Bronchial epithelial cell (primary cell): ENCODE data around the gene ZRANB3. TPM values are rescaled to one million over a fixed set of nuclear protein-coding genes. Genes with fewer than 3 reads are reported as not detected.

Source experiments
- DNase-seq: peaks from one replicate; pipeline ENCODE4 v3.0.0-alpha.2; 2010; ENCODE audit warnings: low read depth
- FAIRE-seq: peaks from 2 replicates; lab custom pipeline; 2011; peaks lifted over from hg19 to GRCh38; lab: Jason Lieb, UNC
- H3K27me3 ChIP-seq: 2 replicates; pipeline ENCODE4 v1.5.1; 2011; ENCODE audit warnings: low read length; ENCODE audit not compliant: control insufficient read depth, insufficient read depth
- H3K36me3 ChIP-seq: 2 replicates; pipeline ENCODE4 v1.5.1; 2011; ENCODE audit warnings: low read length; ENCODE audit not compliant: control insufficient read depth, insufficient read depth
- H3K4me3 ChIP-seq: 2 replicates; pipeline ENCODE4 v1.5.1; 2011; ENCODE audit warnings: mild to moderate bottlenecking, low read depth, low read length, control low read depth
- total RNA-seq: library from RNA; depleted of rRNA; stranded (reverse); fragments of >200 nt; gene quantifications from 2 replicates; pipeline ENCODE4 v1.2.1, GENCODE V29; 2014
- TF ChIP-seq, protein P1 (sequence below): IDR thresholded peaks from 2 replicates; pipeline ENCODE4 v1.5.1; 2011; ENCODE audit warnings: mild to moderate bottlenecking, moderate library complexity, low read length, control low read depth, inconsistent platforms; ENCODE audit not compliant: insufficient read depth, severe bottlenecking

The ZRANB3 gene
- total RNA-seq, 1 donor from 2014 or later, result 5.5 TPM

DNA sequence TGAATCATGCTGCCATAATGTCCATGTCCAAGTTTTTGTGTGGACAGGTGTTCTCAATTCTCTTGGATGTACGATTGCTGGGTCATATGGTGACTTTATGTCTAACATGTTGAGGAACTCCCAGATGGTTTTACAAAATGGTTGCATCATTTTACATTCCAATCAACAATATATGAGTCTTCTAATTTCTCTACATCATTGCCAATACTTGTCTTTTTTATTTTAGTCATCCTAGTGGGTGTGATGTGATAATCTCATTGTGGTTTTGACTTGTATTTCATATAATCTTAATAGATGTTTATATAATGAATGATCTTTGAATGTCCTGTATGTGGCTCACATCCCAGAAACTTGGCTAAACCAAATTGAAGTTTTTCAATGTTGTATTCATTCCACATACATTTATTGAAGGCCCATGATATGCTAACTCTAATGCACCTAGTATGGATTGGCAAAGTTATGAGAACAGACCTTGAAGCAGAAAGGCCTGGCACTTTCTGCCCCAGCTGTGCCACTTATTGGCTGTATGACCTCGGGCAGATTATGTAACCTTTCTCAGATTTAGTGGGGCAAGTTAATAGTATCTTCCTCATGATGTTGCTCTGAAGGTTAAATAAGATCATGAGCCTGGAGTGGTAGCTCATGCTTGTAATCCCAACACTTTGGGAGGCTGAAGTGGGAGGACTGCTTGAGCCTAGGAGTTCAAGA, 273.5 kb downstream of the ZRANB3 start:
- TF ChIP-seq, protein P1, sequence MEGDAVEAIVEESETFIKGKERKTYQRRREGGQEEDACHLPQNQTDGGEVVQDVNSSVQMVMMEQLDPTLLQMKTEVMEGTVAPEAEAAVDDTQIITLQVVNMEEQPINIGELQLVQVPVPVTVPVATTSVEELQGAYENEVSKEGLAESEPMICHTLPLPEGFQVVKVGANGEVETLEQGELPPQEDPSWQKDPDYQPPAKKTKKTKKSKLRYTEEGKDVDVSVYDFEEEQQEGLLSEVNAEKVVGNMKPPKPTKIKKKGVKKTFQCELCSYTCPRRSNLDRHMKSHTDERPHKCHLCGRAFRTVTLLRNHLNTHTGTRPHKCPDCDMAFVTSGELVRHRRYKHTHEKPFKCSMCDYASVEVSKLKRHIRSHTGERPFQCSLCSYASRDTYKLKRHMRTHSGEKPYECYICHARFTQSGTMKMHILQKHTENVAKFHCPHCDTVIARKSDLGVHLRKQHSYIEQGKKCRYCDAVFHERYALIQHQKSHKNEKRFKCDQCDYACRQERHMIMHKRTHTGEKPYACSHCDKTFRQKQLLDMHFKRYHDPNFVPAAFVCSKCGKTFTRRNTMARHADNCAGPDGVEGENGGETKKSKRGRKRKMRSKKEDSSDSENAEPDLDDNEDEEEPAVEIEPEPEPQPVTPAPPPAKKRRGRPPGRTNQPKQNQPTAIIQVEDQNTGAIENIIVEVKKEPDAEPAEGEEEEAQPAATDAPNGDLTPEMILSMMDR, result no peak
- H3K36me3 ChIP-seq, result no peaks in the 10 kb centered on the region
- no peaks in the 10 kb centered on the region for H3K27me3 ChIP-seq
- H3K4me3 ChIP-seq, result no peak overlapping the region
- no peak for FAIRE-seq
- peak; percentile 95 for DNase-seq

DNA sequence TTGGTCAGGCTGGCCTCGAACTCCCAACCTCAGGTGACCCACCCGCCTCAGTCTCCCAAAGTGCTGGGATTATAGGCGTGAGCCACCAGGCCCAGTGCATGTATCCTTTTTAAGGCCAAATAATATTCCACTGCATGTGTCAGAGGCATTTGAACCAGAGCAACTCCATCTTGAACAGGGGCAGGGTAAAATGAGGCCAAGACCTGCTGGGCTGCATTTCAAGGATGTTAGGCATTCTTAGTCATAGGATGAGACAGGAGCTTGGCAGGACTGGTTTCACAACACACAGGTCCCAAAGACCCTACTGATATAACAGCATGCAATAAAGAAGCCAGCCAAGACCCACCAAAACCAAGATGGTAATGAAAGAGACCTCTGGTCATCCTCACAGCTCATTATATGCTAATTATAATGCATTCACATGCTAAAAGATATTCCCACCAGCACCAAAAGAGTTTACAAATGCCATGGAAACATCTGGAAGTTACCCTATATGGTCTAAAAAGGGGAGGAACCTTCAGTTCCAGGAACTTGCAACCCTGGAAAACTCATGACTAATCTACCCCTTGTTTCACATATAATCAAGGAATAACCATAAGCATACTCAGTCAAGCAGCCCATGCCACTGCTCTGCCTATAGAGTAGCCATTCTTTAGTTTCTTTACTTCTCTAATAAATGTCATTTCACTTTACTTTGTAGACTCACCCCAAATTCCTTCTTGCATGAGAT, 274.3 kb downstream of the ZRANB3 start:
- no peak for FAIRE-seq
- TF ChIP-seq, protein P1, result no peak
- DNase-seq, result peak; percentile 89
- no peak overlapping the region for H3K4me3 ChIP-seq
- H3K36me3 ChIP-seq, result no peaks in the 10 kb centered on the region
- H3K27me3 ChIP-seq, result no peaks in the 10 kb centered on the region

DNA sequence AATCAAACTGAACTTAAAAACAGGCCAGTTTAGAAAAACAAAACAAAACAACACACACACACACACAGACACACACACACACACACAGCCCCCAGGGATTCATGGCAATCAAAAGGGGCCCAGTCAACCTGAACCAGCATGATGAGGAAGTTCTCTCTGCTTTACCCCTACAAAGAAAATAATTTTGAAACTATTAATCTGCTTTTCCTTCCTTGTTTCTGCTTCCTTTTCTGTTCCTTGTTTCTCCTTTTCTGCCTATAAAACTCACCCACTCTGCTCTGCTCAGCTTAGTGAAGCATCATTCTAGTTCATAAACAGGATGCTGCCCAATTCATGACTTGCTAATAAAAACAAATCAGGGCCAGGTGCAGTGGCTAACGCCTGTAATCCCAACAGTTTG, 275.8 kb downstream of the ZRANB3 start:
- DNase-seq, result no peak
- no peaks in the 10 kb centered on the region for H3K36me3 ChIP-seq
- no peak for FAIRE-seq
- TF ChIP-seq, protein P1, result no peak
- no peak overlapping the region for H3K4me3 ChIP-seq
- H3K27me3 ChIP-seq, result no peaks in the 10 kb centered on the region

DNA sequence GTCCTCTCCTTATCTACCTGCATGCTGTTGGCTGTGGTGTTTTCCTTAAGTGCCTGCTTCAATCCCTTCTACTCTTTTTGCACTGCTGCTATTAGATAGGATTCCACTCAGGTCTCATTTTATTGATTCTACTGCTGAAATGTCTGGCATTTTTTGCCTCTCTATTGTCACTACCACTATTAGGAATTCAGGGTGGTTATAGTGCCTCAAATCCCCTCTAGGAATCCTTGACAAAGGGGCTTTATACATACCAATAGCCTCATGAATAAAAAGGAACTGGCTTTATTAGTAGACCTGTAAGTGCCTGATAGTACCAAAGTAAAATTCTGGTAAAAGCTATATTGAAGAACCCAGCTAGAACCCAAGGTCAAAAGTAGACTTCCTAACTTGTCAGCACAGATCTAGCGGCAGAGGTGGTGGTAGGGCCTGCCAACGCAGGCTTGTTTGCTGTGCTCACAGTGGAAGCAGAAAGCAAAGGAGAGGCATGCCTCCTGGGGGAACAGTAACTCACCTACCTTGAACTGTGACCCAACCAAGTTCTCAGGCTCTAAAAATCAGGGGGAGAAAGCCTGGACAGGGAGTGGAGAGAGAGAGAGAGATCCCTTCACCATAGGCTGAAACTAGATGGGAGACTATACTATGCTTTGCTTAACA, 278.1 kb downstream of the ZRANB3 start:
- no peaks in the 10 kb centered on the region for H3K27me3 ChIP-seq
- TF ChIP-seq, protein P1, result no peak
- no peak for DNase-seq
- H3K36me3 ChIP-seq, result no peaks in the 10 kb centered on the region
- FAIRE-seq, result no peak
- no peak overlapping the region for H3K4me3 ChIP-seq

DNA sequence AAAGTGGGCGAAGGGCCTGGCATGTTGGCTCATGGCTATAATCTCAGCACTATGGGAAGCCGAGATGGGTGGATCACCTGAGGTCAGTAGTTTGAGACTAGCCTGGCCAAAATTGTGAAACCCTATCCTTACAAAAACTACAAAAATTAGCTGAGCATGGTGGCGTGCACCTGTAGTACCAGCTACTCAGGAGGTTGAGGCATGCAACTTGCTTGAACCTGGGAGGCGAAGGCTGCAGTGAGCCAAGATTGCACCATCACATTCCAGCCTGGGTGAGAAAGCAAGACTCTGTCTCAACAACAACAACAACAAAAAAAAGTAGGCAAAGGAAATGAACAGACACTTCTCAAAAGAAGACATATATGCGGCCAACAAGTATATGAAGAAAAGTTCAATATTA, 282.4 kb downstream of the ZRANB3 start:
- FAIRE-seq, result no peak
- TF ChIP-seq, protein P1, result no peak
- H3K27me3 ChIP-seq, result no peaks in the 10 kb centered on the region
- DNase-seq, result no peak
- no peaks in the 10 kb centered on the region for H3K36me3 ChIP-seq
- no peak overlapping the region for H3K4me3 ChIP-seq
